HG02870 (cell line): ENCODE data around the gene OTC.

Source experiments
- ATAC-seq: cut with Tn5 transposase; IDR thresholded peaks from one replicate; pipeline ENCODE4 v1.9.1; 2021; ENCODE audit warnings: mild to moderate bottlenecking, moderate library complexity; ENCODE audit not compliant: unreplicated experiment

OTC gene

GRCh38 chrX:38356401-38356800, 4.0 kb downstream of the OTC start:
- no peak for ATAC-seq

GRCh38 chrX:38357747-38358673, 5.6 kb downstream of the OTC start:
- ATAC-seq = no peak

GRCh38 chrX:38363046-38363445, 10.6 kb downstream of the OTC start:
- no peak for ATAC-seq

- no peak for ATAC-seq
These were observed 13.6 kb downstream of the OTC start for GRCh38 chrX:38365954-38366353.

GRCh38 chrX:38368774-38369173, 16.4 kb downstream of the OTC start:
- no peak for ATAC-seq

- ATAC-seq = no peak
These were observed 19.2 kb downstream of the OTC start for GRCh38 chrX:38371641-38372040.

- ATAC-seq = no peak
These were observed 22.0 kb downstream of the OTC start for GRCh38 chrX:38374431-38374830.

- ATAC-seq = no peak
These were observed 23.5 kb downstream of the OTC start for GRCh38 chrX:38375891-38376290.

- no peak for ATAC-seq
These were observed 24.3 kb downstream of the OTC start for GRCh38 chrX:38376747-38377146.

- no peak for ATAC-seq
These were observed 26.7 kb downstream of the OTC start for GRCh38 chrX:38379088-38379487.

- no peak for ATAC-seq
These were observed 30.3 kb downstream of the OTC start for GRCh38 chrX:38382663-38383062.

- no peak for ATAC-seq
These were observed 48.0 kb downstream of the OTC start for GRCh38 chrX:38400389-38400910.

- ATAC-seq = no peak
These were observed 49.7 kb downstream of the OTC start for GRCh38 chrX:38402118-38402517.

- no peak for ATAC-seq
These were observed 51.4 kb downstream of the OTC start for GRCh38 chrX:38403834-38404233.

- no peak for ATAC-seq
These were observed 54.7 kb downstream of the OTC start for GRCh38 chrX:38407126-38407525.

- ATAC-seq = no peak
These were observed 56.9 kb downstream of the OTC start for GRCh38 chrX:38409289-38409688.

- ATAC-seq = no peak
These were observed 74.4 kb downstream of the OTC start for GRCh38 chrX:38426785-38427184.

GRCh38 chrX:38431525-38431924, 79.1 kb downstream of the OTC start:
- ATAC-seq = no peak

GRCh38 chrX:38435130-38435529, 82.7 kb downstream of the OTC start:
- no peak for ATAC-seq

- no peak for ATAC-seq
These were observed 84.7 kb downstream of the OTC start for GRCh38 chrX:38437093-38437492.

GRCh38 chrX:38438321-38438720, 85.9 kb downstream of the OTC start:
- ATAC-seq = no peak

- no peak for ATAC-seq
These were observed 100.2 kb downstream of the OTC start for GRCh38 chrX:38452603-38453002.

- no peak for ATAC-seq
These were observed 105.7 kb downstream of the OTC start for GRCh38 chrX:38458071-38458470.
